Measurements from ENCODE around the gene ZNF280A.

GRCh38 chr22:22479116-22479515 is 41.0 kb downstream of the ZNF280A start:
- TF ChIP-seq PATZ1 (CRISPR knock-in tag; IDR thresholded peaks at IDR 0.05; ENCODE audit: borderline replicate concordance), result no peak
- no peak for TF ChIP-seq ZC3H10 (CRISPR knock-in tag; IDR thresholded peaks at IDR 0.05)
- TF ChIP-seq POU6F1 (CRISPR knock-in tag; IDR thresholded peaks at IDR 0.05; ENCODE audit: borderline replicate concordance, low read depth), result no peak
- no peak for TF ChIP-seq PPARA (CRISPR knock-in tag; IDR thresholded peaks at IDR 0.05; ENCODE audit: borderline replicate concordance)
- TF ChIP-seq CSDC2 (CRISPR knock-in tag; IDR thresholded peaks at IDR 0.05), result no peak
- no peak for TF ChIP-seq OSR1 (CRISPR knock-in tag; IDR thresholded peaks at IDR 0.05)

Data from SK-N-SH treated with all-trans-retinoic acid at 6 μM for 48 hours (cell line).